DND-41 (cell line): ENCODE measurements around the gene SPTLC1.
"Not testable (repeated sequence)": the region's sequence is repeated elsewhere in the genome, so short reads cannot be mapped to it uniquely, and the experiment has no call there.

Source experiments
- ATAC-seq: fragments of 200-7000 bp; cut with Tn5 transposase; 3 replicates; pipeline ENCODE4 v1.9.1; 2021; ENCODE audit warnings: low read depth; ENCODE audit not compliant: insufficient read depth
- DNase-seq: peaks from one replicate; pipeline ENCODE4 v3.0.0-alpha.2; 2020
- H2AFZ ChIP-seq: 2 replicates; pipeline ENCODE4 v1.6.0; 2012; ENCODE audit warnings: low read depth, low read length
- H3K27ac ChIP-seq: 2 replicates; pipeline ENCODE4 v1.5.1; 2012; ENCODE audit warnings: low read length, inconsistent platforms
- H3K27me3 ChIP-seq: fragments of 200-600 bp; sonication (generic); 2 replicates; pipeline ENCODE4 v1.6.0; 2012; ENCODE audit warnings: low read length, mild to moderate bottlenecking, inconsistent platforms; ENCODE audit not compliant: insufficient read depth, poor library complexity
- H3K36me3 ChIP-seq: 2 replicates; pipeline ENCODE4 v1.5.1; 2012; ENCODE audit warnings: low read length, inconsistent platforms; ENCODE audit not compliant: insufficient read depth
- H3K4me1 ChIP-seq: 2 replicates; pipeline ENCODE4 v1.5.1; 2012; ENCODE audit warnings: mild to moderate bottlenecking, low read length; ENCODE audit not compliant: insufficient read depth
- H3K4me2 ChIP-seq: 2 replicates; pipeline ENCODE4 v1.6.0; 2012; ENCODE audit warnings: mild to moderate bottlenecking, moderate library complexity, low read length, inconsistent platforms; ENCODE audit not compliant: insufficient read depth
- H3K4me3 ChIP-seq, 2 experiments: fragments of 200-600 bp in 1 of 2; shearing (Covaris generic) in 1 of 2; 2 replicates each; pipeline ENCODE4 v1.5.1; 2012 to 2016; ENCODE audit warnings: inconsistent platforms in 2 of 2, low read length in 2 of 2, mild to moderate bottlenecking in 2 of 2, low read depth in 1 of 2, moderate library complexity in 1 of 2
- H3K79me2 ChIP-seq: 2 replicates; pipeline ENCODE4 v1.6.0; 2012; ENCODE audit warnings: low read length, inconsistent platforms; ENCODE audit not compliant: insufficient read depth
- H3K9ac ChIP-seq: 2 replicates; pipeline ENCODE4 v1.6.0; 2012; ENCODE audit warnings: low read depth, mild to moderate bottlenecking, inconsistent platforms, low read length, moderate library complexity
- H3K9me3 ChIP-seq: 2 replicates; pipeline ENCODE4 v1.5.1; 2012; ENCODE audit warnings: low read length, moderate library complexity, mild to moderate bottlenecking, inconsistent platforms; ENCODE audit not compliant: insufficient read depth, severe bottlenecking
- H4K20me1 ChIP-seq: 2 replicates; pipeline ENCODE4 v1.6.0; 2012; ENCODE audit warnings: low read length; ENCODE audit not compliant: insufficient read depth
- CTCF ChIP-seq: IDR thresholded peaks from 2 replicates; pipeline ENCODE4 v1.5.1; 2012; ENCODE audit warnings: borderline replicate concordance, low read length, moderate library complexity, mild to moderate bottlenecking; ENCODE audit not compliant: poor library complexity, severe bottlenecking; ENCODE audit errors: extremely low read depth
- EZH2 ChIP-seq: IDR thresholded peaks from 3 replicates; pipeline ENCODE4 v1.6.1; 2012; ENCODE audit warnings: borderline replicate concordance, low read depth, mild to moderate bottlenecking, moderate library complexity, low read length, inconsistent platforms; ENCODE audit not compliant: severe bottlenecking

Gene SPTLC1

DNA sequence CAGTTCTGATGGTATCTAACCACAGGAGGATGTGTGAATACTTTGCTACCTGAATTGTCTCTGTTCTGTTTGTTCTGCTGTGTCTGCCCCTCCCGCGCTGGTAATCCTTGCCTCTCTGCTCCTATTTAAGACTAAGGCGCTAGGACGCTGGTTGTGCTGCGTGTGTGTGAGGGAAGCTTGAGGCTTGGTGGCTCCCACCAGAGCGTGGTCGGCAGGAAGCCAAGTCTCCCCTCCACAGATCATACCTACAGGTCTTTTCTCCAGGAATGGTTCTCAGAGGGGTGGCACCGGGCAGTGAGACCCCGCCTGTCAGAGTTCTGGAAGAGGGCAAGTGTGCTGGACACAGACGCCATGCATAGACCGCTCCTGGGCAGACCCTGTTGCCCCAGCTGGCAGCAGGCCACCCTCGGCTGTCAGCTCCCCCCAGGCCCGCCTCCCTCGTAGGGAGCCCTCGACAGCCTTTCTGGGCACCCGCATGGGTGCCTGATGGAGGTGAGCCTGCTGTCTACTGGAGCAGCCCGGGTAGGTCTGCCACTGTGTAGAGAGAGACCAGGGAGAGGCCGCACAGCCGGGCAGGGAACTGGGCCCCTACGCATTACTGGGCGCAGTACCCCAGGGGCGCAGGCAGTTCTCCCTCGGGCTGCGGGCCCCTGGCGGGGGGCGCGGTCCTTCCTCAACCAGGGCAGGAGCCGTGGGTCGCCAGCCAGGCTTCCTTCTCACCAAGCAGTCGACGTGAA lies 111.7 kb downstream of the SPTLC1 start:
- H3K27ac ChIP-seq, result no peak overlapping the region
- no peaks in the 10 kb centered on the region for H3K4me1 ChIP-seq
- DNase-seq (no peak), ATAC-seq (no peak)
- no peaks in the 10 kb centered on the region for H3K36me3 ChIP-seq
- H3K79me2 ChIP-seq, result no peaks in the 10 kb centered on the region
- TF ChIP-seq EZH2 (no peak), CTCF (no peak)
- H3K27me3 ChIP-seq, result no peaks in the 10 kb centered on the region
- no peak overlapping the region for H3K9ac ChIP-seq
- H3K4me3 ChIP-seq, result no peak overlapping the region
- no peaks in the 10 kb centered on the region for H4K20me1 ChIP-seq
- no peaks in the 10 kb centered on the region for H3K9me3 ChIP-seq
- H2AFZ ChIP-seq, result no peak overlapping the region
- H3K4me2 ChIP-seq, result no peak overlapping the region

GRCh38 chr9:92001948-92002347 lies 113.3 kb downstream of the SPTLC1 start:
- not testable (repeated sequence) for H2AFZ ChIP-seq, H3K27ac ChIP-seq, H3K27me3 ChIP-seq, H3K9ac ChIP-seq, H3K79me2 ChIP-seq, H3K4me3 ChIP-seq, H3K9me3 ChIP-seq, ATAC-seq, DNase-seq, H3K36me3 ChIP-seq, H3K4me1 ChIP-seq, H4K20me1 ChIP-seq, H3K4me2 ChIP-seq

GRCh38 chr9:92001244-92001643 lies 114.0 kb downstream of the SPTLC1 start:
- Histone ChIP-seq H3K36me3 (no peaks in the 10 kb centered on the region), H3K79me2 (no peaks in the 10 kb centered on the region), H3K9me3 (no peaks in the 10 kb centered on the region), H2AFZ (no peak overlapping the region), H3K9ac (no peak overlapping the region), H3K4me1 (no peaks in the 10 kb centered on the region), H3K27ac (no peak overlapping the region), H4K20me1 (no peaks in the 10 kb centered on the region), H3K4me2 (no peak overlapping the region), H3K4me3 (no peak overlapping the region), H3K27me3 (no peaks in the 10 kb centered on the region)
- DNase-seq (no peak), ATAC-seq (no peak)
- TF ChIP-seq CTCF (no peak), EZH2 (no peak)

DNA sequence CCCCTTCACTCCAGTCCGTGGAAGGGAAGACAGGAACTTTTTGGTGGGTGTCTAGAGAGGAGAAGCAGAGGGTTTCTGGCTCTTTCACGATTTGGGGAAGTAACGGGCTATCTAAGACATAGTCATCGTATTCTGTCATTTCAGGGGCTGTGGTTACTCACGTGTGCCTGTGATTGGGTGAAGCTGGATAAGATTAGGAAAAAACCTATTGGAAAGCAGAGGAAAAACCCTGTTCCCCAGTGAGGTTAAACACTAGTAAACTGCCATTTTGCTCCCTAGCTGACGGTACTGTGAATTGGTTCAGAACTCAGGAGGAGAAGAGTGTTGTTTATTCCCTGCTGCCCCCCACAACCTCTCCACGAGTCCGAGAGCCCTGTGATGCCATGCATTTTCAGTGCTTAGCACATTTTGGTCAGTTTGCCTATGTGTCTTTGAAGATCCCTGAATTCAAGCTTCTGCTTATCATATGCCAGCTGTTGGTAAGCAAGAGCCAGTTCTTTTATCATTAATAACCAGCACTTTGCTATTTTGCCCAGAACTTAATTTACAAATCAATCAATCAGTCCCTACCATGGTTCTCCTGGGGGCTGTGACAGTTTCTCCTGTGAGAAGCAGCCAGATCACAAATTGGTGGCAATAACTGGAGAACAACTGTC lies 120.1 kb downstream of the SPTLC1 start:
- no peak overlapping the region for H2AFZ ChIP-seq
- H3K36me3 ChIP-seq, result no peaks in the 10 kb centered on the region
- ATAC-seq (no peak), DNase-seq (no peak)
- H3K27ac ChIP-seq, result no peak overlapping the region
- H3K9me3 ChIP-seq, result no peaks in the 10 kb centered on the region
- H3K4me1 ChIP-seq, result no peaks in the 10 kb centered on the region
- TF ChIP-seq CTCF (no peak), EZH2 (no peak)
- no peak overlapping the region for H3K9ac ChIP-seq
- no peaks in the 10 kb centered on the region for H3K79me2 ChIP-seq
- peaks cover 3% of the 10 kb centered on the region for H3K27me3 ChIP-seq
- H3K4me3 ChIP-seq, result no peak overlapping the region
- H4K20me1 ChIP-seq, result no peaks in the 10 kb centered on the region
- H3K4me2 ChIP-seq, result no peak overlapping the region
